ENCODE results near the gene CPLANE1. TPM values are rescaled to one million over a fixed set of nuclear protein-coding genes. Genes with fewer than 3 reads are reported as not detected.

CPLANE1 gene
- total RNA-seq, 1 donor from 2014 or later = 13.1 TPM

DNA sequence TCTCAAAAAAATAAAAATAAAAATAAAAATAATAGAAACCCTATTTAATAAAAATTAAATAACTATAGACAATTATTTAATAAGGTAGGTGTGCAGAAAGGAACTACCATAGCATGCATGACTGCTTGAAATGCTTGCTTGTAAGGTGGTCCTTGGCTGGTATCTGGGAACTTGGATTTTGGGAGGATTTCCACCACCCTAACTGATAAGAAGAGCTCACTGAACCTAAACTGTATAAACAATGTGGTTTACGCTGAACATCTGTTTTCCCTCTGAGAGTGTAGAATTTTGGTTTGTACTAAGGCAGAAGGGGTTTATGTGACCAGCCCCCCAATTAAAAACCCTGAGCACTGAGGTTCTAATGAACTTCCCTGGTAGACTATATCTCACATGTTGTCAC lies 31.2 kb downstream of the CPLANE1 start:
- intact Hi-C loops (cut with DNase I) = no loop called here
- Histone ChIP-seq H3K4me1 (no peaks in the 10 kb centered on the region), H3K36me3 (peaks cover 24 to 62% of the 10 kb centered on the region in 2 donors), H3K4me3 (no peak overlapping the region), H3K27ac (no peak overlapping the region), H3K27me3 (no peaks in the 10 kb centered on the region), H3K9me3 (no peaks in the 10 kb centered on the region)
- DNase-seq (ENCODE audit: low spot score in 2 of 2) = no peak
- TF ChIP-seq, protein P1, sequence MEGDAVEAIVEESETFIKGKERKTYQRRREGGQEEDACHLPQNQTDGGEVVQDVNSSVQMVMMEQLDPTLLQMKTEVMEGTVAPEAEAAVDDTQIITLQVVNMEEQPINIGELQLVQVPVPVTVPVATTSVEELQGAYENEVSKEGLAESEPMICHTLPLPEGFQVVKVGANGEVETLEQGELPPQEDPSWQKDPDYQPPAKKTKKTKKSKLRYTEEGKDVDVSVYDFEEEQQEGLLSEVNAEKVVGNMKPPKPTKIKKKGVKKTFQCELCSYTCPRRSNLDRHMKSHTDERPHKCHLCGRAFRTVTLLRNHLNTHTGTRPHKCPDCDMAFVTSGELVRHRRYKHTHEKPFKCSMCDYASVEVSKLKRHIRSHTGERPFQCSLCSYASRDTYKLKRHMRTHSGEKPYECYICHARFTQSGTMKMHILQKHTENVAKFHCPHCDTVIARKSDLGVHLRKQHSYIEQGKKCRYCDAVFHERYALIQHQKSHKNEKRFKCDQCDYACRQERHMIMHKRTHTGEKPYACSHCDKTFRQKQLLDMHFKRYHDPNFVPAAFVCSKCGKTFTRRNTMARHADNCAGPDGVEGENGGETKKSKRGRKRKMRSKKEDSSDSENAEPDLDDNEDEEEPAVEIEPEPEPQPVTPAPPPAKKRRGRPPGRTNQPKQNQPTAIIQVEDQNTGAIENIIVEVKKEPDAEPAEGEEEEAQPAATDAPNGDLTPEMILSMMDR (IDR thresholded peaks at IDR 0.05) = no peak

DNA sequence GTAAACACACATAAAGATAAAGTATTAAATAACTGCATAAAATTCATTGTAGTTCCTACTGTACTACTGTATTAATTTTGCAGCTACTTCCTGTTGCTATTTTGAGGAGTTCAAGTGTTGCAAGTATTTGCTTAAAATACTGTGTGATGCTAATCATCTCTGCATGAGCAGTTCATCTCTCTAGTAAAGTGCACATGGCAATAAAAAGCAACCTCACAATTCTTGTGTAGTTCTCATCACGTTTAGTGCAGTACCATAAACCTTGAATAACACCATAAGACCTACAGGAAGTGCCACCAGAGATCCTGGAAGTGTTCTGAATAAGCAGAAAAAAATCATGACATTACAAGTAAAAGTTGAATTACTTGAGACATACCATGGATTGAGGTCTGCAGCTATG lies 34.6 kb downstream of the CPLANE1 start:
- Histone ChIP-seq H3K9me3 (no peaks in the 10 kb centered on the region), H3K4me3 (no peak overlapping the region), H3K4me1 (no peaks in the 10 kb centered on the region), H3K36me3 (peaks cover 39 to 65% of the 10 kb centered on the region in 2 donors), H3K27me3 (no peaks in the 10 kb centered on the region), H3K27ac (no peak overlapping the region)
- TF ChIP-seq, protein P1 (IDR thresholded peaks at IDR 0.05) = no peak
- no peak for DNase-seq (ENCODE audit: low spot score in 2 of 2)
- intact Hi-C loops (cut with DNase I) = no loop called here

DNA sequence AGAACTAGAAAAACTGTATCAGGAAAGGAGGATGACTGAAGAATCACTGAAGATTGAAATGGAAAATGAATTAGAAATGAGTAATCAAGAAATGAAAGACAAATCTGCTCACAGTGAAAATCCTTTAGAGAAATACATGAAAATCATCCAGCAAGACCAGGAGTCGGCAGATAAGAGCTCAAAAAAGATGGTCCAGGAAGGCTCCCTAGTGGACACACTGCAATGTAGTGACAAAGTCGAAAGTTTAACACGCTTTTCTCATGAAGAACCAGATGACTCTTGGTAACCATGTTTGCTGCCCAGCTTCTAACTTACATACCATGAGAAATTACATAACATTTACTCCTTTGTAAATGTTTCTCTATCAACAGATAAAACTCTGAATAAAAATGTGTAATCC lies 37.1 kb downstream of the CPLANE1 start:
- no peak overlapping the region for H3K4me3 ChIP-seq
- TF ChIP-seq, protein P1 (IDR thresholded peaks at IDR 0.05) = no peak
- DNase-seq (ENCODE audit: low spot score in 2 of 2) = no peak
- no peaks in the 10 kb centered on the region for H3K9me3 ChIP-seq
- H3K27ac ChIP-seq = no peak overlapping the region
- no peaks in the 10 kb centered on the region for H3K27me3 ChIP-seq
- peaks cover 27 to 57% of the 10 kb centered on the region in 2 donors for H3K36me3 ChIP-seq
- H3K4me1 ChIP-seq = no peaks in the 10 kb centered on the region
- intact Hi-C loops (cut with DNase I) = no loop called here

DNA sequence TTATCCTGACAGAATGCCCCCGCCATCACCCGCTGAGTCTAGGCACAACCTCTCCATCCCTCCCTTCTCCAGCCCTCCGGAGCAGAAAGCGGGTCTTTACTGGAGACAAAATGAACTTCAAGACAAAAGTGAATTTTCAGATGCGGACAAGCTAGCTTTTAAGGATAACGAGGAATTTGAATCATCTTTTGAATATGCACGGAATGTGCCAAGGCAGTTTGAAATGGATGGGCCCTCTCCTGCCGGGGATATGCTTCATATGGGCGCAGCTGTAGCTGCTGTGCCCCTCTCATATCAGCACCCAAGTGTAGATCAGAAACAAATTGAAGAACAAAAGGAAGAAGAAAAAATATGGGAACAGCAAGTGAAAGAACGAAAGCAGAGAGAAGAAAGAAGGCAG lies 37.5 kb downstream of the CPLANE1 start:
- no peaks in the 10 kb centered on the region for H3K9me3 ChIP-seq
- intact Hi-C loops (cut with DNase I) = no loop called here
- no peak overlapping the region for H3K27ac ChIP-seq
- H3K4me3 ChIP-seq = no peak overlapping the region
- no peak for DNase-seq (ENCODE audit: low spot score in 2 of 2)
- TF ChIP-seq, protein P1 (IDR thresholded peaks at IDR 0.05) = no peak
- H3K36me3 ChIP-seq = peaks cover 25 to 53% of the 10 kb centered on the region in 2 donors
- no peaks in the 10 kb centered on the region for H3K27me3 ChIP-seq
- no peaks in the 10 kb centered on the region for H3K4me1 ChIP-seq

DNA sequence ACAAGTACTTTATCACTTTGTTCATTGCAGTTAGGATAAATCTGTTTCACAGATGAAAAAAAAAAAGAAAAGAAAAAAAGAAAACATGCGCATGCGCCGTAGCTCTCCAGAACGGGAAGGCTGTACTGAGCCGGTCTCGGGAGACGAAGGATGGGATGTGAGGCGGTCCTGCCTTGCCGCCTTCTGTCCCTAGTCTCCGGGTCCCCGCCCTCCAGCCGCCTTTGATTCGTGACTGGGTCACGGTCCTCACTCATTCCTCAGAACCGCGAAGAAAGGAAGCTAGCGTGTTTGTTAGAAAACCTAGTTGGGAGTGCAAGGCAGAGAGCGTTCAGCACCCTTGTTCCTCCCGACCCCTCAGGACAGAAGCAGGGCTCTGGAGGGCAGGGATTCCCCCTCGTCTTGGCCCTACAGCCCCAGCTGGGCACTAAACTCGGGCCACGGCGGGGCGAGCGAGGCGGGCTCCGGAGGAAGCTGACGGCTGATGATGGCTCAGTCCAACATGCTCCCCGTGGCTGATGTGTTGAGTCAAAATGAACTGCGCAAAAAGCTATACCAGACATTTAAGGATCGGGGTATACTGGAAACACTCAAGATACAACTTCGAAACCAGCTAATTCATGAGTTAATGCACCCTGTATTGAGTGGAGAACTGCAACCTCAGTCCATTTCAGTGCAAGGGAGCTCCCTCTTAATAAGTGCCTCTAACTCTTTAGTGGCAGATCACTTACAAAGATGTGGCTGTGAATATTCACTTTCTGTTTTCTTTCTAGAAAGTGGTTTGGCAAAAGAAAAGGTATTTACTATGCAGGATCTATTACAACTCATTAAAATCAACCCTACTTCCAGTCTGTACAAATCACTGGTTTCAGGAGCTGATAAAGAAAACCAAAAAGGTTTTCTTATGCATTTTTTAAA lies 40.0 kb downstream of the CPLANE1 start:
- Histone ChIP-seq H3K4me1 (no peaks in the 10 kb centered on the region), H3K27me3 (no peaks in the 10 kb centered on the region), H3K27ac (peak overlapping the region in 1 of 2 donors; percentile 6), H3K9me3 (no peaks in the 10 kb centered on the region), H3K36me3 (peaks cover 28 to 57% of the 10 kb centered on the region in 2 donors), H3K4me3 (peak overlapping the region; percentile 12 to 24)
- TF ChIP-seq, protein P1 (IDR thresholded peaks at IDR 0.05) = no peak
- intact Hi-C loops (cut with DNase I) = no loop called here
- no peak for DNase-seq (ENCODE audit: low spot score in 2 of 2)

Measured in ascending aorta (tissue), 2 donors.